AG09309 (cell line): ENCODE results near the gene OR6S1.

Experiments used
- DNase-seq: peaks from one replicate; pipeline ENCODE4 v3.0.0-alpha.2; 2010; ENCODE audit warnings: low read depth
- H3K4me3 ChIP-seq: 2 replicates; pipeline ENCODE4 v1.5.1; 2011; ENCODE audit warnings: mild to moderate bottlenecking, low read depth, low read length, moderate library complexity; ENCODE audit not compliant: control insufficient read depth
- CTCF ChIP-seq: IDR thresholded peaks from 2 replicates; pipeline ENCODE4 v1.5.1; 2011; ENCODE audit warnings: mild to moderate bottlenecking, low read depth, low read length, inconsistent platforms; ENCODE audit not compliant: insufficient read depth, control insufficient read depth; ENCODE audit errors: missing control alignments

Gene OR6S1

GRCh38 chr14:20680843-20681347, 39.4 kb upstream of the OR6S1 start:
- DNase-seq = no peak
- no peak for TF ChIP-seq CTCF
- H3K4me3 ChIP-seq = peak overlapping the region; percentile 44

GRCh38 chr14:20680363-20680762, 38.9 kb upstream of the OR6S1 start:
- H3K4me3 ChIP-seq = no peak overlapping the region
- TF ChIP-seq CTCF = no peak
- no peak for DNase-seq

DNA sequence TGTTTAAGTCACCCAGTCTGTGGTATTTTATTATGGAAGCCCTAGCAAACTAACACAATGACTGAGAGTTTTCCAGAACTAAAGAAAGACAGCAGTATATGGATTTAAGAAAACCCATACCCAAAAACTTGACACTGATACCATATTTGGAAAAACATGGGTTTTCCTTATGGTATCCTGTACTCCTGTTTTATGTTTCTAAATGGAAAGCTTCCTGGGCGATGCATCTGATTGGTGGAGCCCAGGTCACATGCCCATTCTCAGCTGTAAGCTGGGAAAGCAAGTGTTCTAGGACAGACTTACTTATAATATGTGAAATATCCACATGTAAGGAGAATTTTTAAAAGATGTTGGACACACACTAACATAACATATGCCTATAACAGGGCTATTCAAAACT, 38.4 kb upstream of the OR6S1 start:
- no peak for TF ChIP-seq CTCF
- DNase-seq = no peak
- H3K4me3 ChIP-seq = no peak overlapping the region

DNA sequence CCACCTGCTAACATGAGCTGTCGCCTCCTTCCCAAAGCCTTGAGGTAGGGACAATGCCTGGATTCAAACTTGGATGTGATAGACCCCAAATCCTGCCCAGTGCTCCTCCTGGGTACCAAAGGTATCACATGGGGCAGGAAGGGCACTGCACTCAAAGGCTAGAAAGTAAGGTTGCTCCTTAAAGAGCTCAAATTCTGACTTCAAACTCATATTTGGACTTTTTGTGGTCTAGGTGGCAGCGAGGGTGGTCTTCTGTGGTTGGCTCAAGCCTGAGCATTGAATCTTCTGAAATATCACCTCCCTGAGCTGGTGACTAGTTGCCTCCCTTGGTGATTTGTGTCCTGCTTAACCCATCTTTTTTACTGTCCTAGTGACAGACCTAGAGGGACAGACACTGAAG, 34.6 kb upstream of the OR6S1 start:
- DNase-seq = no peak
- TF ChIP-seq CTCF = no peak
- H3K4me3 ChIP-seq = no peak overlapping the region

DNA sequence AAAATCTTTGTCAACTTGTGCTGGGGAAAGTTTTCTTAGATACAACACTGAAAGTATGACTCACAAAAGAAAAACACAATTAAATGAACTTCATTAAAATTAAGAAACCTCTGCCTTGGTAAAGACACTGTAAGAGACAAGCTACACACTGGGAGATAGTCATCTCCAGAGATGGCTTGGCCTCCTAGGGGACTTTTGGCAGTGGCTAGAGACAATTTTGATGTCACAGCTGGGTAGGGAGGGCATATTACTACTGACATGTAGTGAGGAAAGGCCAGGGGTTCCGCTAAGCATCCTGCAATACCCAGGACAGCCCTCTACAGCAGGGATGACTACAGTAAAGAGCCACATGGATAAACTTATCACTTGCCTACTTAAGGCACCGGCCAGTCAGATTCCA, 34.2 kb upstream of the OR6S1 start:
- no peak overlapping the region for H3K4me3 ChIP-seq
- no peak for DNase-seq
- no peak for TF ChIP-seq CTCF

- DNase-seq = no peak
- no peak overlapping the region for H3K4me3 ChIP-seq
- TF ChIP-seq CTCF = no peak
Observed at GRCh38 chr14:20671597-20672283, 30.2 kb upstream of the OR6S1 start.
